GM12891 (cell line): ENCODE measurements around the gene ITPR1.

Experiments used
- DNase-seq: peaks from one replicate; pipeline ENCODE4 v3.0.0; 2011; ENCODE audit warnings: low spot score; ENCODE audit not compliant: insufficient read length
- FAIRE-seq: peaks from 2 replicates; lab custom pipeline; 2011; peaks lifted over from hg19 to GRCh38; lab: Jason Lieb, UNC
- PAX5 ChIP-seq: IDR thresholded peaks from 2 replicates; pipeline ENCODE4 v1.6.1; 2011; ENCODE audit warnings: low read length, moderate library complexity, mild to moderate bottlenecking; ENCODE audit not compliant: insufficient read depth, severe bottlenecking
- POLR2A ChIP-seq: IDR thresholded peaks from 2 replicates; pipeline ENCODE4 v1.6.1; 2011; ENCODE audit warnings: low read depth, low read length, control low read depth
- POLR2AphosphoS5 ChIP-seq: IDR thresholded peaks from 2 replicates; pipeline ENCODE4 v1.6.1; 2011; ENCODE audit warnings: low read depth, low read length, control low read depth
- POU2F2 ChIP-seq: IDR thresholded peaks from 2 replicates; pipeline ENCODE4 v1.6.1; 2011; ENCODE audit warnings: low read depth, mild to moderate bottlenecking, control low read depth, low read length, moderate library complexity
- SPI1 ChIP-seq: IDR thresholded peaks from 2 replicates; pipeline ENCODE4 v1.6.1; 2011; ENCODE audit warnings: low read depth, low read length, control low read depth
- TAF1 ChIP-seq: IDR thresholded peaks from 2 replicates; pipeline ENCODE4 v1.6.1; 2011; ENCODE audit warnings: low read depth, low read length, control low read depth

ITPR1 gene

GRCh38 chr3:4515916-4516579, 22.9 kb downstream of the ITPR1 start:
- DNase-seq = no peak
- FAIRE-seq = no peak

GRCh38 chr3:4517093-4517492, 23.9 kb downstream of the ITPR1 start:
- FAIRE-seq (no peak), DNase-seq (no peak)
- TF ChIP-seq SPI1 (no peak), PAX5 (no peak), POU2F2 (no peak), TAF1 (no peak), POLR2AphosphoS5 (no peak), POLR2A (no peak)

More at GRCh38 chr3:4515916-4516579, 22.9 kb downstream of the ITPR1 start:
- no peak for TF ChIP-seq POLR2AphosphoS5
- TF ChIP-seq POU2F2 = no peak
- TF ChIP-seq POLR2A = no peak
- no peak for TF ChIP-seq PAX5
- TF ChIP-seq SPI1 = no peak
- TF ChIP-seq TAF1 = no peak

DNA sequence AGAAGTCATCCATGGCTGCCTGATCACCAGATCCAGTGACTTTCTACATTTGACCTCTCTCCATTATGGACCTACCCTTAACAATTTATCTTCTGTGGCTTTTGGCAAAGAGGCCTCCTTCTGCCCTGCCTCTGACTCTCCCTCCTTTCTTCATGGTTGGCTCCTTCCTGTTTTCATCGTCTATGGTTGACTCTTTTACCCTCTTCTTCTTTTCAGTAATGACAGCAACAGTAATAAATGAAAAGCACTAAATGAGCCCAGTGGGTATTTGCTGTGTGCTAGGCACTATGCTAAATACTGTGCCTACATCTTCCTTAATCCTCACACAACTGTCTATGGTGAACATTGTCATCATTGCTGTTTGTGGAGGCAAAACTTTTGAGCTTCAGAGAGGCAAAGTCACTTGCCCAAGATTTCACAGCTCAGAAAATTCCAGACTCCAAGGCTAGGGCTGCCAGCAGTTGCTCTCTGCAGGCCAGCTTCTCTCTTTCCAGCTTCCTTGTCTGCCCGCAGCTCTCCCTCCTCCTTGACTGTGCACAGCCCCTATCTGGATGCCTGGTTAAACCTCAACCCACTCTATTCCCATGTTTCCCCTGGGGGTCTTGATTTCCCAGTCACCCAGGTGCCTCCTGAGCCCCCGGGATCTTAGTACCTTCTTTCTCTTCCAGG, 24.6 kb downstream of the ITPR1 start:
- DNase-seq (no peak), FAIRE-seq (no peak)
- TF ChIP-seq POU2F2 (no peak), SPI1 (no peak), PAX5 (no peak), POLR2A (no peak), POLR2AphosphoS5 (no peak), TAF1 (no peak)

DNA sequence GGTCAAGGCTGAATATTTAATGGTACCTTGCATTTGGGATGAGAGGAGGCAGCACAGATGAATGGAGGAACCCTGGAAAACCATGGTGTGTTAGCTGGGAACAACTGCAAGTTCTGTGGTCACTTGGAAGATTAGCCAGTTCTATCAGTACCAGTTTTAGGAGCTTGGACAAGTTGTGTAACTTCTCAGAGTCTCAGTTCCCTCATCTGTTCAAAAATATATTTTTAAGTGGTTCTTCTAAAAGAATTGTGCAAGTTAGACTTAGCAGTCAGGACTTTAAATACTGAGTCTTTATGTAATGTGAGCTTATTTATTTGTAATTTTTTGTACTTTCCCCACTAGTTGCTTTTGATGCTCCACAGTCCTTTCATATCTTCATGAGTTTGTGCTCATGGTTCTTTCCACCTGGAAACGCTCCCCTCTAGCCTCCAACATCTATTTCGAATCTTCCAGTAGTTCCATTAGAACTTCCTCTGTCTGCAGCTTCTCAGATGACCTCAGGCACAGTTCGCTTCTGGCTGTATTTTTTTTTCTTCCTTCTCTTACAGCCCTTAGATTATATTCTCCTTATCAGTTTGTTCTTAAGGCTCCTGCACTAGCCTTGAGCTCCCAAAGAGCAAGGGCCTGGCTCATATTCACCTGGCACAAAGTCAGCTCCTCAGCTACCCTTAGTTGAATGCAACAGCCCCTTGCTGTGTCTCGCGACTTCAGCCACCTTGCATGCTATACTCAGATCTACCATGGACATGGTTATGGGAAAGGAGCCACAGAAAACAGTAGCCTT, 27.1 kb downstream of the ITPR1 start:
- DNase-seq = no peak
- no peak for TF ChIP-seq POU2F2
- TF ChIP-seq SPI1 = no peak
- TF ChIP-seq POLR2AphosphoS5 = no peak
- no peak for TF ChIP-seq PAX5
- no peak for TF ChIP-seq TAF1
- TF ChIP-seq POLR2A = no peak

DNA sequence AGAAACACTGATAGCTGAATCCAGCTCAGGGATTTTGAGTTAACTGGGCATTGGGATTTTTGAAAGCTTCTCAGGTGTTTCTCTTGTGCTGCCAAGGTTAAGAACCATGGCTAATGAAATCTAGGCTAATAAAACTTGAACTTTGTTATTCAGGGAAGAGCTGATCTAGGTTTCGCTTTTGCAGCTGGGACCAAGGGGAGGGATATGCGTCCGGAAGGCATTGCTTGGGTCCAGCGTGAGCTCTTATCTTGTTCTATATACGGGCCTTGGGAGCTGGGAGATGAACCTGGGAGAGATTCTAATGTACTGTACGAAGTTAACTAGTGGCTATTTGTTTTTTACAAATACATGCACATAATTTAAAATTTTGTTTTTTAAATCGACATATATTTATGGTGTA, 29.8 kb downstream of the ITPR1 start:
- TF ChIP-seq POU2F2 = no peak
- no peak for TF ChIP-seq TAF1
- no peak for TF ChIP-seq PAX5
- no peak for TF ChIP-seq POLR2AphosphoS5
- TF ChIP-seq SPI1 = no peak
- no peak for TF ChIP-seq POLR2A
- FAIRE-seq = no peak
- no peak for DNase-seq

More for the DNA sequence above, 27.1 kb downstream of the ITPR1 start:
- no peak for FAIRE-seq

- FAIRE-seq (no peak), DNase-seq (no peak)
- TF ChIP-seq PAX5 (no peak), POLR2A (no peak), POU2F2 (no peak), POLR2AphosphoS5 (no peak), TAF1 (no peak), SPI1 (no peak)
Observed at GRCh38 chr3:4523710-4524698, 30.9 kb downstream of the ITPR1 start.

DNA sequence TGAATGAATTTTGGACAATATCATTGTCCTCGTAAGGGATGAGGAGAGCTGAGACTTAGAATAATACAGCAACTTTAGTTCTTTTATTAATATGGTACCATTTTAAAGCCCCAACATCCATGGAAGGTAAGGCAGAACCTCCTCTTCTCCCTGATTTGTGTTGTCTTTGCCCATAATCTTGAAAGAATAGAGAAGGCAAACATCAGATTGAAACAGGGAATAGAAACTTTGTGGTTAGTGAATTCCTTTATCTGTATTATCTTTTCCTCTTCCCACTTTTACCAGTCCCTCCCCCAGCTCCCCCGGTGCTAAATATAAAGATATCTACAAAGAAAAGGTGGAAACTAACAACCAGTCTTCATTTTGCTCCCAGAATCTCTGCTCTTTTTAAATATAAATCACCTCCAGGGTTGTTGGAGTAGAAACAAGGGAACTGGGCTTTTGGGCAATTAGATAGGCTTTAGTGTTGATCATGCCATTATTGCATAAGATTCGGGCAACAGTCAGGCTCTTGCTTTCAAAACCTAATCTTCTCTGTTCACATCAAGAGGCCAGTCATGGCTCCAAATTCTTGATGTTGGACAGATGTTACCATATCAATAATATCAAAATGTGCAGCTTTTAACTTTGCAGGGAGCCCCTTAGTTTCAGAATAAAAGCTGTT, 32.5 kb downstream of the ITPR1 start:
- FAIRE-seq (no peak), DNase-seq (no peak)
- no peak for TF ChIP-seq PAX5
- TF ChIP-seq SPI1 = no peak
- no peak for TF ChIP-seq POU2F2
- no peak for TF ChIP-seq POLR2A
- TF ChIP-seq POLR2AphosphoS5 = no peak
- TF ChIP-seq TAF1 = no peak

- TF ChIP-seq POLR2A = no peak
- no peak for TF ChIP-seq TAF1
- no peak for TF ChIP-seq POLR2AphosphoS5
- no peak for TF ChIP-seq POU2F2
- DNase-seq (no peak), FAIRE-seq (no peak)
Observed at GRCh38 chr3:4528320-4528719, 35.2 kb downstream of the ITPR1 start.
